Left ventricle myocardium superior (tissue), 1 donor: ENCODE measurements around the gene WEE2. TPM values are rescaled to one million over a fixed set of nuclear protein-coding genes. Genes with fewer than 3 reads are reported as not detected.

Source experiments
- ATAC-seq: fragments of 200-7000 bp; cut with Tn5 transposase; one replicate; pipeline ENCODE4 v1.9.1; 2020; ENCODE audit warnings: mild to moderate bottlenecking, moderate library complexity
- DNase-seq: peaks from one replicate; pipeline ENCODE4 v3.0.0-alpha.2; 2020
- intact Hi-C: fragments of 100-400 bp; cut with micrococcal nuclease; formaldehyde crosslinking; loops from one replicate; pipeline ENCODE4 v1.11.0; 2022
- long read RNA-seq: library from polyadenylated mRNA; unstranded; transcript quantifications from one replicate; pipeline ENCODE4 v2.0.0, GENCODE V29; 2021
- total RNA-seq: library from RNA; stranded (reverse); fragmentation: NEBNext Ultra II Directional; extraction: Animal tissue kit (Norgen Biotek cat#: 25700); gene quantifications from one replicate; pipeline ENCODE4 v1.2.1, GENCODE V29; 2021
- donor health status: DM: no; HTN: yes; CAD: no; lungs with severe emphysema.

WEE2 gene
- total RNA-seq, result not detected
- long read RNA-seq, result 0 reads

GRCh38 chr7:141708351-141708750, at the start of gene WEE2:
Gene WEE2, plus strand, starts transcription at chr7:141708353. Its CDS starts 406 bp downstream, at chr7:141708759.
- intact Hi-C loops, result no loop called here
- DNase-seq, result no peak
- ATAC-seq, result no peak

- DNase-seq (no peak), ATAC-seq (no peak)
- intact Hi-C loops, result loop anchor here (10.0 kb wide), 2 partner anchors 55 to 125 kb away; no protein-coding TSS in a partner anchor
Measured at GRCh38 chr7:141659501-141659900, 48.7 kb upstream of the WEE2 start.

DNA sequence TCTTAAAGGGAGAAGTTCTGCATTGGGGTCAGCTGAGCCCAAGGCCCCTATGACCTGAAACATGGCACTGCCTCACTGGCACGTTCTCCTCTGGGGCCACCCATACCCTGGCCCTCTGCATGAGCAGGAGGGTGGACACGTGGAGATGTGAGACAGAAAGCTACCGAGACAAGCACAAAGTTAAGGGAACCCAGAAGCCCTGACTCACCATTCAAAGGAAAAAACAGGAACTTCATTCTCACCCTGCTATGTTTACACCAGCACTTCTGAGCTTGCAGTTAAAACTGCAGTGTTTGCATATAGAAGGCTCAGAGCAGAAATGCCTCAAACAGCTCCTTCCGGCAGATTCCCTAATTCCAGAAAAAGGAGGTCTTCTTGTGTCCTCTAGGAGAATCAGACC, 47.9 kb upstream of the WEE2 start:
- peak; percentile 58 for ATAC-seq
- intact Hi-C loops, result no loop called here
- no peak for DNase-seq

GRCh38 chr7:141663081-141663849, 44.9 kb upstream of the WEE2 start:
- DNase-seq (no peak), ATAC-seq (peak; percentile 61)
- intact Hi-C loops, result no loop called here

- intact Hi-C loops, result no loop called here
- ATAC-seq (no peak), DNase-seq (no peak)
Measured at GRCh38 chr7:141664450-141664849, 43.7 kb upstream of the WEE2 start.

DNA sequence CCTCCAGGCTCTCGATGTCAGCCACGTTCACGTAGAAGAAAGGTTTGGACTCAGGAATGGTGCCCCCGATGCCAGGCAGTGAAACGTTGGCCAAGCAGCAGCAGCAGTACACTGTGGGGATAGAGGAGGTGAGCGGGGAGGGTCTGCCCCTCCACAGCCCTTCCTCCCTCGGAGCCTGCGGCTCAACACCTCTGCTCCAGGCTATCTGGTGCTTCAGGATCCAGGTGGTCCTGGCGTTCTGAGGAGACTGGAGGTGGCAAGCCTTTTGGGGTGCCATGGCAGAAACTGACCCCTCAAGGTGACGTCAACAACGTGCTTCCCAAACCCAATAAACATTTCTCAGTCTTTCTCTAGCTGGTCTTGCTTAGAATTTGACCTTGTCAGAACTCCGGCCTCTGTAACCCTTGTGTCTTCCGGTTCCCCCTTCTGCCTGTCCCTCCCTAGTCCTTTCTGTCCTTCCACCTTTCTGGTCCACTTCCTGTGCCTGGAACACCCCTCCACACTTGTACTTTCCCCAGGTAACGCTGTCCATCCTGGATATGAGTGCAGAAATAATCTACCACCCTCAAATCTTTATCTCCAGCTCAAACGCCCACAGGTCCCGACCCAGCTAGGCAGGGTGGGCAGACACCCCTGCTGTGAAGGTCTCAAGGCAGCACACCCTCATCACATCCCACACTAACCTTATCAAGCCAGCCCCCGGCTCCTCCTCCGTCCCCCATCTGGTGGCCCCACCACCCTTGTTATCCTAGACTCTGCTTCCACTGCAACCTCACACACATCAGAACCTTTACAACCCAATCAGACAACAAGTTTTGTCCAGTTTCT, 42.7 kb upstream of the WEE2 start:
- intact Hi-C loops, result no loop called here
- ATAC-seq (no peak), DNase-seq (no peak)

DNA sequence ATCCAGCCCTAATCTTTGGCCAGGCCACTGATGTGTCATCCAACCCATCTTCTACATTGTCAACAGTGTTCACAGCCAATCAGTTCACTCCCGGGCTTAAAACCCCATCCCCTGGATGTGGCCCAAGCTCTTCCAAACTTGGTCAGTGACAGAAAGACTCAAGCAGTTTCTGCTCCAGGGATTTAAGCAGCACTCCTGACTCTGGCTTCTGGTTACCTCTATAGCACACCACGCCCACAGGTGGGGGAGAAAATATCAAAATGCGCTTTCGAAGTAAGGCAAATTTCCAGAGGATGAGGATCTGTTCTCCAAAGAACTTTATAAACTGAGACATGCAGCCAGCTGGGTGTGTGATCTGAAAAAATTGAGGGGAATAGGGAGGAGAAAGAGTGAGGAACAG, 42.1 kb upstream of the WEE2 start:
- intact Hi-C loops, result no loop called here
- no peak for ATAC-seq
- DNase-seq, result no peak

GRCh38 chr7:141668853-141669252, 39.3 kb upstream of the WEE2 start:
- intact Hi-C loops, result no loop called here
- ATAC-seq (no peak), DNase-seq (no peak)

GRCh38 chr7:141671705-141672496, 36.3 kb upstream of the WEE2 start:
- no peak for ATAC-seq
- DNase-seq, result no peak
- intact Hi-C loops, result no loop called here

DNA sequence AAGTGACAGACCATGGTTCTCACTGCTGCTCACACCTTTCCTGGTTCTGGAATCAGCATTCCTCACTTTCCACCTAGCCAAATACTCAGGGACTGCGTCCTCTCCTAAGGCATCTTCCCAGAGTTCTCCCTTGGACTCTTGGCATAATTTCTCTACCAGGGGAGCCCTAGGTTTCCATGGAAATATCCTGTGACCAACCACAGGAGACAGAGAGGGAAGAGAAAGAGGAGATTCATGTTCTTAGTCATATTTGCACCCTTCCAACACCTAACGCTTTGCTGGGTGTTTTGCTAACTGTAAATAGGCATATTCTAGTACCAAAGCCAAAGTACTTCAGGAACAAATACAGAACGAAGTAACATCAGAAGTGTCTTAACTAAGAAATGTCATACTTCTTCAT, 34.8 kb upstream of the WEE2 start:
- intact Hi-C loops, result no loop called here
- no peak for ATAC-seq

GRCh38 chr7:141674171-141674671, 33.9 kb upstream of the WEE2 start:
- intact Hi-C loops, result no loop called here
- ATAC-seq, result peak; percentile 64
- DNase-seq, result no peak

More for the DNA sequence above, 34.8 kb upstream of the WEE2 start:
- DNase-seq, result no peak

DNA sequence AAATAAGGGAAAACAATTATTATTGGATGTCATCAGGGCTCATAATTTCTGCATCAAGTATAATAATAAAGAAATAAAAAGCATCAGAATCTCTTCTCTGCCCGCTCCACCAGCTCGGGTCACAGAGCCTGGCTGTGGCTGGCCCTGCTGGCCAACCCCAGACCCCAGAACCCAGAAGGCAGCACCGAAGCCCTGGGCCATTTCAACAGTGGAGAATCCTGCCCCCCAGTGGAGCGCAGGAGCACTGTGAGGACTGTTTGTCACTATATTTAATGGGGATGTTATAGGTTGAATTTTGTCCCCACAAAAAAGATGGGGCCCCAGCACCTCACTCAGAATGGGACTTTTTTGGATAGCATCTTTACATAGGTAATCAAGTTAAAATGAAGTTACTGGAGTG, 33.5 kb upstream of the WEE2 start:
- intact Hi-C loops, result no loop called here
- peak; percentile 21 for ATAC-seq
- DNase-seq, result no peak

- no peak for DNase-seq
- ATAC-seq, result no peak
- intact Hi-C loops, result no loop called here
Measured at GRCh38 chr7:141675436-141676215, 32.5 kb upstream of the WEE2 start.

DNA sequence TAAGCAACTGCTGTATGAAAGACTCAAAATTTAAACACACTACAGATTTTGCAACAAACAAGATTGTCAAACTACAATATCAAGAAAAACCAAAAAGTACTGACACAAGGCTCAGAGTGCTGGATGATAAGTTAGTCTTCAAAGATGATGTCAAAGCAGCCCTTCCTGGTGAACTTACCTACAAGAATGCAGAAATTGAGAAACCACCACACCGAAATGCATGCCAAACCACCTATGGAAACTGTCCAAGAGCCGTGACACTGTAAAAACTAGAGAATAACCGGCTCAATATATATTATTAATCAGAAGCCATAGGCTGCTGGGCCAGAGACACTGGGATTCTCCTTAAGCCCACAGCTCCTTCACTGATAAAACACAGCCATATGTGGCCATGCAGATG, 31.5 kb upstream of the WEE2 start:
- no peak for ATAC-seq
- DNase-seq, result no peak
- intact Hi-C loops, result no loop called here

DNA sequence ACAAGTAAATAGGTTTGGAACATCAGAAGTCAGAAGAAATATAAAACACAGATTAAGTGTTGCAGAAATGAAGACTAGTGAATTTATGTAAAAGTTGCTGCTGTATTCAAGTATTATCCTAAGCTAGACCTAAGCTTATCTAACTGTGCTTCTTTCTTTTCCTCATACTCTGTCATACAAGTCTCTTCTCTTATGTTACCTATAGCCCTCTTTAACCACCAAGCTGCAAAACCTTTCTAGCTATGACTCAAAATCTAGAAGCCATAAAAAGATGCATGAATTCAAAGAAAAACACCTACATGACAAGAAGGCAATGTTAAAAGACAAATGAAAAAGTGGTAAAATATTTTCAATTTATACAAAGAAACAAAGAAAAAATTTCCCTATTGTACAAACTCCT, 29.1 kb upstream of the WEE2 start:
- intact Hi-C loops, result no loop called here
- DNase-seq (no peak), ATAC-seq (no peak)

- intact Hi-C loops, result no loop called here
- no peak for DNase-seq
- no peak for ATAC-seq
Measured at GRCh38 chr7:141685285-141686023, 22.7 kb upstream of the WEE2 start.

DNA sequence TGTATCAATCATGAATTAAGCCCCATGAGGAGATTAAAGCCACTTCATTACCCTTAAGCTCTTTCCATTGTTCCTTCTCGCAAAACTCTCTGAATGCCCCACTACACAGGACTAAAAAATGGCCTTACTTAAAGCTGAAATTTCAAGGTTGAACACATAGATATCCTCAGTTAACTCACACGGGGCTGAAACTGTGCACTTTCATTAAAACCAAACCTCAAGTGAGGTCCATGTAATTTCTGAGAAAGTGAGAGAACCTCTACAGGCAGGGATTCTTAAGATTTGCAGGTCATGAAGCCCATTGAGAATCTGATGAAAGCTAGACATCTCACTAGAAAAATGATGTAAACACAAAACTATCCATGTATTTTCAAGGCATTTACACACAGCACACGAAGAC, 22.1 kb upstream of the WEE2 start:
- DNase-seq (no peak), ATAC-seq (no peak)
- intact Hi-C loops, result no loop called here

- no peak for DNase-seq
- peak; percentile 58 for ATAC-seq
- intact Hi-C loops, result no loop called here
Measured at GRCh38 chr7:141686670-141687069, 21.5 kb upstream of the WEE2 start.
